KMS-11 (cell line): Measurements from ENCODE around the gene IFNL4.

Source experiments
- H2AFZ ChIP-seq: fragments of 200-600 bp; sonication (generic); 2 replicates; pipeline ENCODE4 v1.6.1; 2016; ENCODE audit warnings: antibody characterized with exemption, mixed run types, low read depth
- H3K27ac ChIP-seq: fragments of 200-600 bp; sonication (generic); 2 replicates; pipeline ENCODE4 v1.6.1; 2016; ENCODE audit warnings: mild to moderate bottlenecking, mixed run types
- H3K27me3 ChIP-seq: fragments of 200-600 bp; sonication (generic); 2 replicates; pipeline ENCODE4 v1.6.1; 2017; ENCODE audit warnings: mild to moderate bottlenecking, low read depth, mixed run types, moderate library complexity; ENCODE audit not compliant: insufficient read depth
- H3K36me3 ChIP-seq: fragments of 200-600 bp; sonication (generic); 2 replicates; pipeline ENCODE4 v1.6.1; 2017; ENCODE audit warnings: mild to moderate bottlenecking, mixed run types; ENCODE audit not compliant: insufficient read depth
- H3K4me1 ChIP-seq: fragments of 200-600 bp; sonication (generic); 2 replicates; pipeline ENCODE4 v1.6.1; 2016; ENCODE audit warnings: mild to moderate bottlenecking, low read depth, mixed run types; ENCODE audit not compliant: poor library complexity, severe bottlenecking
- H3K4me2 ChIP-seq: fragments of 200-600 bp; sonication (generic); 2 replicates; pipeline ENCODE4 v1.7.0; 2016; ENCODE audit warnings: mild to moderate bottlenecking, mixed run types
- H3K4me3 ChIP-seq: fragments of 200-600 bp; sonication (generic); IDR thresholded peaks from 2 replicates; pipeline ENCODE4 v1.6.1; 2017; ENCODE audit warnings: low read depth, low read length, mixed read lengths; ENCODE audit not compliant: insufficient read depth
- H3K79me2 ChIP-seq: fragments of 200-600 bp; sonication (generic); 2 replicates; pipeline ENCODE4 v1.6.1; 2016; ENCODE audit warnings: low read depth, mixed run types; ENCODE audit not compliant: insufficient read depth
- H3K9ac ChIP-seq: fragments of 200-600 bp; sonication (generic); 2 replicates; pipeline ENCODE4 v1.6.1; 2016; ENCODE audit warnings: mild to moderate bottlenecking, mixed run types
- H4K20me1 ChIP-seq: fragments of 200-600 bp; sonication (generic); 2 replicates; pipeline ENCODE4 v1.6.1; 2016; ENCODE audit warnings: mild to moderate bottlenecking, mixed run types; ENCODE audit not compliant: insufficient read depth
- TF ChIP-seq, protein P1 (sequence below): fragments of 200-600 bp; sonication (generic); conservative IDR thresholded peaks from 2 replicates; pipeline ENCODE4 v1.6.1; 2017; ENCODE audit warnings: low read depth, mild to moderate bottlenecking, antibody characterized with exemption, low read length, moderate library complexity, mixed read lengths

IFNL4 gene

DNA sequence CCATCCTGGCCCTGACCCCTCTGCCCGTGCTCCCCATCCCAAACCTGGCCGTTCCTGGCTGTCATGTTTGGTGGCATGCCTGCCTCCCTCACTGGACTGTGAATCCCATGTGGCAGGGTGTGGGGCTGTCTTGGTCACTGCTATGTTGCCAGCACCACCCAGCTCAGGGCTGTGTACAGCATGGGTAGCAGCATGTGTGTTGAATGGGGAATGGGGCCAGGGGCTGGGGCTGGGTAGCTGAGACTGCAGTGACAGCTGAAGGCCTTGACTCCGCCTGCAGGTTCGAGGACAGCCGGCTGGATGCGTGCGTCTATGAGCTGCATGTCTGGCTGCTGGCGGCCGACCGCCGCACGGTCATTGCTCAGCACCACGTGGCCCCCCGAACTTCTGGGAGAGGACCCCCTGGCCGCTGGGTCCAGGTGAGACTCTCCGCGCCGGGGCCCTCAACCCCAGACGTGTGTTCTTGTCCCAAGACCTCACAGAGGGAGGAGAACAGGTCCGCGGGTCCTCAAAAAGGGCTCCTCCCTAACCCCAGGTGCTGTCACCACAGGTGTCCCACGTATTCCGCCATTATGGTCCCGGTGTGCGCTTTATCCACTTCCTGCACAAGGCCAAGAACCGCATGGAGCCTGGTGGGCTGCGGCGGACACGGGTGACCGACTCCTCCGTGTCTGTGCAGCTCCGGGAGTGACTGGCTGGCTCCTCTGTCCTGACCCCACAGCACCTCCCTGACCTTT lies 48.4 kb downstream of the IFNL4 start:
- Histone ChIP-seq H2AFZ (no peak overlapping the region), H4K20me1 (no peaks in the 10 kb centered on the region), H3K4me3 (no peak overlapping the region), H3K79me2 (no peaks in the 10 kb centered on the region), H3K27ac (no peak overlapping the region), H3K27me3 (peaks cover 11% of the 10 kb centered on the region; the same call in 1 of the 2 replicates), H3K36me3 (no peaks in the 10 kb centered on the region), H3K4me2 (no peak overlapping the region), H3K9ac (no peak overlapping the region), H3K4me1 (no peaks in the 10 kb centered on the region)
- TF ChIP-seq, protein P1, sequence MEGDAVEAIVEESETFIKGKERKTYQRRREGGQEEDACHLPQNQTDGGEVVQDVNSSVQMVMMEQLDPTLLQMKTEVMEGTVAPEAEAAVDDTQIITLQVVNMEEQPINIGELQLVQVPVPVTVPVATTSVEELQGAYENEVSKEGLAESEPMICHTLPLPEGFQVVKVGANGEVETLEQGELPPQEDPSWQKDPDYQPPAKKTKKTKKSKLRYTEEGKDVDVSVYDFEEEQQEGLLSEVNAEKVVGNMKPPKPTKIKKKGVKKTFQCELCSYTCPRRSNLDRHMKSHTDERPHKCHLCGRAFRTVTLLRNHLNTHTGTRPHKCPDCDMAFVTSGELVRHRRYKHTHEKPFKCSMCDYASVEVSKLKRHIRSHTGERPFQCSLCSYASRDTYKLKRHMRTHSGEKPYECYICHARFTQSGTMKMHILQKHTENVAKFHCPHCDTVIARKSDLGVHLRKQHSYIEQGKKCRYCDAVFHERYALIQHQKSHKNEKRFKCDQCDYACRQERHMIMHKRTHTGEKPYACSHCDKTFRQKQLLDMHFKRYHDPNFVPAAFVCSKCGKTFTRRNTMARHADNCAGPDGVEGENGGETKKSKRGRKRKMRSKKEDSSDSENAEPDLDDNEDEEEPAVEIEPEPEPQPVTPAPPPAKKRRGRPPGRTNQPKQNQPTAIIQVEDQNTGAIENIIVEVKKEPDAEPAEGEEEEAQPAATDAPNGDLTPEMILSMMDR, result no peak

DNA sequence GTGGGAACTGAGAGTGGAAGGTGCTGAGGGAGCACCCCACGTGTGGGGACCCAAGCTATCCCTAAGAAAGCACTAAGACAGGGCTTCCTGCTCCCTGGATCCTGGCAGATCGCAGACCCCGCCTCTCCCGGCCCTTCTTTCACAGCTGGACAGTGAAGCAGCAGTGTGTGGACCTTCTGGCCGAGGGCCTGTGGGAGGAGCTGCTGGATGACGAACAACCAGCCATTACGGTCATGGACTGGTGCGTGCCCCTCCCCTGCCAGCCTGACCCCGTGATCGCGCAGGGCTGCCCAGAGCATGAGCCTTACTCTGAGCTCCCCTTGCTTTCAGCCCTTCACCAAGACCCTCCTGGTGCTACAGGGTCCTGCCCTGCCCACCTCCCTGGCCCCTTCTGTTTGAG lies 49.6 kb downstream of the IFNL4 start:
- Histone ChIP-seq H3K27me3 (peaks cover 11% of the 10 kb centered on the region; the same call in 1 of the 2 replicates), H3K4me2 (no peak overlapping the region), H3K9ac (no peak overlapping the region), H3K4me1 (no peaks in the 10 kb centered on the region), H4K20me1 (no peaks in the 10 kb centered on the region), H2AFZ (no peak overlapping the region), H3K36me3 (no peaks in the 10 kb centered on the region), H3K79me2 (no peaks in the 10 kb centered on the region), H3K27ac (no peak overlapping the region), H3K4me3 (no peak overlapping the region)
- TF ChIP-seq, protein P1, result no peak

DNA sequence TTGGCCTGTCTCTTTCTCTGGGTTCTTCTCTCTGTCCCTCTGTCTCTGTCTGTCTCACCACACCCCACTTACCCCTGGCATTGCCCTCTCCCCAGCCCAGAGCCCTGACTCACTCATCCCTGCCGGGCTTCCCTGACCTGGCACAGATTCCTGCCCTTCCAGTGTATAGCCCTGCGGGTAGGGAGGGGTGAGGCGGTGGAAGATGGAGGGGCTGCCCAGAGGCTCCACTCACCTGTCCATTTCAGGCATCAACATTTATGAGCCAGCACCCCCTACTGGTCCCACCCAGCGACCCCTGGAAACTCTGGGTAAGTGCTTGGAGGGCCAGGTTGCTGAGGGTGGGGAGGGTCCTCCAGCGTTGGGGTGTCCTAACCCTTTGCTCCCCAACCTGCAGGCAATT lies 50.8 kb downstream of the IFNL4 start:
- H3K4me1 ChIP-seq, result no peaks in the 10 kb centered on the region
- H4K20me1 ChIP-seq, result no peaks in the 10 kb centered on the region
- H3K79me2 ChIP-seq, result no peaks in the 10 kb centered on the region
- no peaks in the 10 kb centered on the region for H3K36me3 ChIP-seq
- H2AFZ ChIP-seq, result no peak overlapping the region
- H3K27ac ChIP-seq, result no peak overlapping the region
- H3K9ac ChIP-seq, result no peak overlapping the region
- no peak overlapping the region for H3K4me2 ChIP-seq
- H3K27me3 ChIP-seq, result peaks cover 11% of the 10 kb centered on the region; the same call in 1 of the 2 replicates
- TF ChIP-seq, protein P1, result no peak
- H3K4me3 ChIP-seq, result no peak overlapping the region

DNA sequence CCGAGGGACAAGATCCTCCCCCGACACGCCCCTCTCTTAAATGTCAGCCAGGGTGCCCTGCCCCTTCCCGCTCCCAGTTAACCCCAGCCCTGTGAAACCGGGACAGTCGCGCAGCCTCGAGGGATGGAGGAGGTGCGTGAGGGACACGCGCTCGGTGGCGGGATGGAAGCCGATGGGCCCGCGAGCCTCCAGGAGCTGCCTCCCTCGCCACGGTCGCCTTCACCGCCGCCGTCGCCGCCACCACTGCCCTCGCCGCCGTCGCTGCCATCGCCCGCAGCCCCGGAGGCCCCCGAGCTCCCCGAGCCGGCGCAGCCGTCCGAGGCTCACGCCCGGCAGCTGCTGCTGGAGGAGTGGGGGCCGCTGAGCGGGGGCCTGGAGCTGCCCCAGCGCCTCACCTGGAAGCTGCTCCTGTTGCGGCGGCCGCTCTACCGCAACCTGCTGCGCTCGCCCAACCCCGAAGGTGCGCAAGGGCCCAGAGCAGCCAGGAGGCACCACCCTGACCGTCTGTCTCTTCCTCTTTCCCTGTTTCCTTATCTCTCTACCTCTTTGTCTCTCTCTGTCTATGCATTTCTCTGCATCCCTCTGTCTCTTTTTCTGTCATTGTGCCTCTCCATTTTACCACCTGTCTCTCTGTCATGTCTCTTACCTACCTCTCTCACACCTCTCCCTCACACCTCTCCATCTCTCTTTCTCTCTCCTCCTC lies 51.6 kb downstream of the IFNL4 start, which contains the start of gene NCCRP1:
Gene NCCRP1 (plus strand): TSS at position 105 of the 703 bp plus-strand sequence. CDS start 19 bp downstream, at position 124.
- no peak within 1 kb of the TSS for H3K27ac ChIP-seq
- H3K4me2 ChIP-seq, result no peak within 1 kb of the TSS
- TF ChIP-seq, protein P1, result no peak
- H3K4me3 ChIP-seq, result no peak within 1 kb of the TSS
- H2AFZ ChIP-seq, result no peak within 1 kb of the TSS
- H3K27me3 ChIP-seq, result peaks cover 11% of the 10 kb centered on the region; the same call in 1 of the 2 replicates
- no peak within 1 kb of the TSS for H3K9ac ChIP-seq
- H3K79me2 ChIP-seq, result no peaks in the 10 kb centered on the region
- no peaks in the 10 kb centered on the region for H4K20me1 ChIP-seq
- no peaks in the 10 kb centered on the region for H3K4me1 ChIP-seq
- H3K36me3 ChIP-seq, result no peaks in the 10 kb centered on the region
